Brain pericyte (primary cell): ENCODE data around the gene SERAC1.

ENCODE experiments used
- DNase-seq: peaks from one replicate; pipeline ENCODE4 v3.0.0-alpha.2; 2012; ENCODE audit warnings: low read depth, low spot score

Gene SERAC1

DNA sequence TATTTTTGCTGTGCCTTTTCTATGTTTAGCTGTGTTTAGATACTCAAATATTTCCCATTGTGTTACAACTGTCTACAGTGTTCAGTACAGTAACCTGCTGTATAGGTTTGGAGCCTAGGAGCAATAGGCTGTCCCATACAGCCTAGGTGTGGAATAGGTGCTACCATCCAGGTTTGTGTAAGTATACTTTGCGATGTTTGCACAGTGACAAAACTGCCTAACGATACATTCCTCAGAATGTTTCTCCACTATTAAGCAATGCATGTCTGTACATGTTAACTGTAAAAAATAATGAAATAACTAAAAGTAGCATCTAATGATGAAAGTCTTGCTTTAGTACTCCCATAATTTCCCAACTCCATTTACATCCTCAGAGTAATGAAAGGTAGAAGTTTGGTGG, 46.0 kb downstream of the SERAC1 start:
- no peak for DNase-seq

DNA sequence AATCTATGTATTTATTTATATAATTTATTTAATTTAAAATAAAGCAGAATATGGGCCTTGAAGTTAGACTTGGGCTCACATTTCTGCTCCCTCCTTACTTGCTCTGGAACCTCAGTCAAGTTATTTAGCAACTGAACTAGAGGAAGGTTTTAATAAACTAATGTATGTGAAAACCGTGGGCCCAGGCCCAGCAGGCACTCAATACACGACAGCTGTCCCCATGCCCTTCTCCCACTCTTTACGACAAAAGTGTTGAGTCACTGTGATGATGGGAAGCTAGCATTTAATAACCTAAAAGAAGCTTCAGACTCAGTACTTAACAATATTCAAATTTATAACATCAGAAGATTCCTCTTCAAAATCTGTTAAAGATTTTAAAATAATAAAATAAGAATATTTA, 46.7 kb downstream of the SERAC1 start:
- DNase-seq: no peak

DNA sequence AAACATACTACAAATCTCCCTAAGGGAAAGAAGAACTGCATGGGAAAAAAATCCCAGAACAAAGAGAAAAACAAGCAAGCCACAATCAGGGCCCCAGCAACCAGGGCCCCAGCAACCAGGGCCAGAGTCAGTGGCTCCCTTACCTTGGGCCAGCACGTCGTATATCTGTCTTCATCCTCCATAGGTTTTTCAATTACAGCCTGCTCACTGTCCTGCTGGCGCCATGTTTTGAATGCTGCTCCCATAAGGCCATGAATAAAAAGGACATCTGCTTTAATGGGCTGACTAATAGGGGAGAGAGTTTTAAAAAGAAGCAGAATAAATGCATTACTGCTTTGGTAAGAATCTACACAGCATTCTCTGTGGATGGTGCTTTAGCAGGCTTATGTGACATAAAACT, 49.2 kb downstream of the SERAC1 start:
- DNase-seq: no peak

DNA sequence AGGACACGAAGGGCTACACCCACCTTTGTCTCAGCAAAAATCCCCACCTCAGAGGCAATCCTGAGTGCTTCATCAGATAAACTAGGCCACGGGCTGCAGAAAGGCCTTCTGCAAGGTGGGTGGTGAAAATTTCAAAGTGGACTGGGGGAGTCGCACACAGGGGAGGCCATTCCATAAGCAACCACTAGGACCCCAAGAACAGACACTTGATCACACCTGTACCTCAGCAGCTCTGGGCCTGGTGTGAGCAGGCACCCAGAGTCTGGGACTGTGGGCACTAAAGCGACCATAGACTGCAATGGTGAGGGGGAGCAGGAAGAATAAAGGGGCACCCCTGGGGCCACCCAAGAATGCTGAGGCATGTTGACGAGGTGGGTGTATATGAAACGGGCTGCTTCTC, 52.6 kb downstream of the SERAC1 start:
- DNase-seq: no peak

DNA sequence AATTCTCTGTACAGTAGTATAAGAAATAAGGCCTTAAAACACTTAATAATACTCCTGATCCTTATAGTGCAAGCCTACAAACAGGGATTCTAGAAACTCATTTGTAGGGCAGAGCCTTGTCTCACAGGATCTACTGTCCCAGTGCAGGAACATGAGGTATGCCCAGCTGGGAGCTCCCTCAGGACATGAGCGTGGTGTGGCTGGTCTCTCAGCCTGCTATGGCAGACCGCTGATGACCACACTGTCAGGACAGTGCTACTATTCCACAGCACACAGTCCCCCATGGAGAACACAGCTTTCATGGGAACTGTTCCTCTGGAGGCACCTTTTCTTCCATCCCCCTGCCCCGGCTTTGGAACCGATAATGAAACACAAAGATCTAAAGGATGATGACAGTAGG, 53.0 kb downstream of the SERAC1 start:
- DNase-seq: no peak

DNA sequence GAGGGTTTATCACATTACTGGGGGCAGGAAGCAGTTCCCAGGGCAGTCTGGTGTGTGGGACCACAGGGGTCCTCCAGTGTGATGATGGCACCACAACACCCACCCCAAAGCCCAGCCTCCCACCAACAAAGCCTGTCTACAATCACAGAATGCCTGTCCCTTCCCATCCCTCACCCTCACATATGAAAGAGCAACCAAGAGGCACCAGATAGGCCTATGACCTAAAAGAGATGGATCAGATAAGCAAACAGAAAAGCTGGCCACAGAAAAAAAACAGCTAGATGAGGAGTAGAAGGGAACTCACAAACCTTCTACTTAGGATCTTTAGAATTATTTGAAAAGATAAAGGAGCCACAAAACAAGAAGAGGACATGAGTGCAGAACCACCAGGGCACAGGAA, 54.3 kb downstream of the SERAC1 start:
- no peak for DNase-seq

DNA sequence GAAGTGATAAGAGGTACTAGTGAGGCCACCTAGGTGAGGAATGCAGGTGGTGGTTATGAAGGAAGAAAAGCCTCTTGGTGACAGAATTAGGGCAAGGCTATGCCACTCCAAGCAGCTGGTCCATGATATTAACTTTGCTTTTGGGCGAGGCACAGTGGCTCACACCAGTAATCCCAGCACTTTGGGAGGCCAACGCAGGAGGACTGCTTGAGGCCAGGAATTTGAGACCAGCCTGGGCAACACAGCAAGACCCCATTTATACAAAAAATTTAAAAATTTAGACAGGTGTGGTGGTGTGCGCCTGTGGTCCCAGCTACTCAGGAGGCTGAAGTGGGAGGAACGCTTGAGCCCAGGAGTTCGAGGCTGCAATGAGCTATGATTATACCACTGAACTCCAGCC, 56.1 kb downstream of the SERAC1 start:
- no peak for DNase-seq

DNA sequence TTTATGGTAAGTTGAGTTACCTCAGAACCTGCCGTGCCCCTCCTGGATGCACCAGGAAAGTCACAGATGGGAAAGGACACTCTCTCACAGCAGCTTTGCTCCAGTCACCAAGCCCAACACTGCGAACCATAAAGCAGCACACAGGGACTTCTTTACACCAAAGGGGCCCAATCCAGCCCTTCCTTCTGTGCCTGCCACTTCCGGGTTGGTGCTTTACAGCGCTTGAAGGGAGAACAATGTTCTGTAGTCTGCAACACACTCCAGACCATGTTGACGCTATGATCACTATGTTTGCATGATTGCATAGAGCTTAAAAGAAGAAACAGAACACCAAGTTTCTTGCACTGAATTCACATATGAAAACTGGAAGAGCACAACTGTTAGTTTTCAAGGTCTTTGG, 57.1 kb downstream of the SERAC1 start:
- no peak for DNase-seq

DNA sequence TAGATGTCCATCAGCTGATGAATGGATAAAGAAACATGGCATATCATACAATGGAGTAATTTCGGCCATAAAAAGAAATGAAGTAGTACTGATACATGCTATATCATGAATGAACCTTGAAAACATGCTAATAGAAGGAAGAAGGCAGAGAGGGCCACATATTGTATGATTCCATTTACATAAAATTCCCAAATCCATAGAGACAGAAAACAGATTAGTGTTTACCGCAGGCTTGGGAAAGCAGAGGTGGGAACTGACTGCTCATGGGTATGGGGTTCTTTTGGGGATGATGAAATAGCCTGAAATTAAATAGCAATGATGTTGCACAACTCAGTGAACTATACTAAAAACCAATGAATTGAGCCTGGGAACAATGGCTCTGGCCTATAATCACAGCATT, 58.3 kb downstream of the SERAC1 start:
- DNase-seq: no peak

DNA sequence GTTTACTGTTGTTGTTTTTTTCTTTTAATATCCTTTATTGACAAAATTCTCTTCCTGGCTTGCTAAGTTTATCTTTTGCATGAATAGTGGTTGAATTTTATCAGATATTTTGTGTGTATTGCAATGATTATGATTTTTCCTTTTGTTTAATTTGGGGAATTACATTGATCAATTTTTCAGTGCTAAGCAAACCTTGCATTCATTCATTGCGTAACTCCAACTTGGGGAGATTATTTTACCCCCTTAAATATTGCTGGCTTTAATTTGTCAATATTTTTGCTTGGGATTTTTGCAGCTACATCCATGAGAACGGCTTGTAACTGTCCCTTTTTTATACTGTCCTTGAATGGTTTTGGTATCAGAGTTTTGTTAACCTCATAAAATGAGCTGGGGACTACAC, 63.4 kb downstream of the SERAC1 start:
- no peak for DNase-seq

DNA sequence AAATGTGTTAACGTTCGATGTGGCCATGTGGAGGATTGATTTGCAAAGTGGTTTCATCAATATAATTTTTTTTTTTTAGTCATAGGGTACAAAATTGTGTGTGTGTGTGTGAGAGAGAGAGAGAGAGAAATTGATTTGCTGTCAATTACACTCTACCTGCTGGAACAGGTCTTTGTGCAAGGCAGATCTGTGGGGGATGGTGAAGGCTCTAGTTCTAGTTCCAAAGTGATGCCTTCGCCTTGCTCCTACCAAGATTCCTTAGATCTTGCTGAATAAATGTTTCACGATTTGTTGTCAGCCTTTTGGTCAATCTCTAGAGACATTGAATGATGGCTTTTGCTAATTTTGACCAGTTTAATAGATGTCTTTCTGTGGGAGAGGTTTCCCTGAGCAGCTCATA, 64.8 kb downstream of the SERAC1 start:
- DNase-seq: no peak

DNA sequence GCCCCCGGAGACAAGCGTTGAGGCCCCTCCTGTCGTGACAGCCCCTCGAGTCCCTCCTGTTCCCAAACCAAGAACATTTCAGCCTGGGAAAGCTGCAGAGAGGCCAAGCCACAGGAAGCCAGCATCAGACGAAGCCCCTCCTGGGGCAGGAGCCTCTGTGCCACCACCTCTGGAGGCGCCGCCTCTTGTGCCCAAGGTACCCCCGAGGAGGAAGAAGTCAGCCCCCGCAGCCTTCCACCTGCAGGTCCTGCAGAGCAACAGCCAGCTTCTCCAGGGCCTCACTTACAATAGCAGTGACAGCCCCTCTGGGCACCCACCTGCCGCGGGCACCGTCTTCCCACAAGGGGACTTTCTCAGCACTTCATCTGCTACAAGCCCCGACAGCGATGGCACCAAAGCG, 72.4 kb downstream of the SERAC1 start:
- no peak for DNase-seq

DNA sequence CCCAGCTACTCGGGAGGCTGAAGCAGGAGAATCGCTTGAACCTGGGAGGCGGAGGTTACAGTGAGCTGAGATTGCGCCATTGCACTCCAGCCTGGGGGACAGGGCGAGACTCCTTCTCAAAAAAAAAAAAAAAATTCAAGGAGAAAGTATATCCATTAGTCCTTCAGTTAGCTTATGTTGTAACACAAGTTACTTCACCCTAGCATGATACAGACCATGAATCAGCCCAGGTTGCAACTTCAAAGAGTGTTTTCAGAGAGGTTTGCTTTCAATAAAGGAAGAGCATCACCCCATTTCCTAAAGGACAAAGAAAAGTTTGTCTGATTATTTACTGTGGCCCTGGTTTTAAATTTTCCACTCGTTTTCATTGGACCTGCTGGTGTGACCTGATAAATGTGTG, 73.0 kb downstream of the SERAC1 start:
- no peak for DNase-seq

DNA sequence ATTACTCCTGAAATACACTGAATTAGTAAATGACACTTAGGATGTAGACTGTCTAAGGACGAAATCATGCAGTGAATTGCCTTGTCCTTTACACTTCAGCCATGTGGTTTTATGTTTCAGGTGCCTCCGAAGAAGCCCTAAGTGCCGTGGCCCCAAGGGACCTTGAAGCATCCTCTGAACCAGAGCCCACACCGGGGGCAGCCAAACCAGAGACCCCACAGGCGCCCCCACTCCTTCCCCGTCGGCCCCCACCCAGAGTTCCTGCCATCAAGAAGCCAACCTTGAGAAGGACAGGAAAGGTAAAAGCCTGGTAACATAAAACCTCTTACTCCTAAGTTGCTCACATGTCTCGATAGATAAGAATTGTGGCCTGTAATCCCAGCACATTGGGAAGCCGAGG, 75.3 kb downstream of the SERAC1 start:
- DNase-seq: no peak

DNA sequence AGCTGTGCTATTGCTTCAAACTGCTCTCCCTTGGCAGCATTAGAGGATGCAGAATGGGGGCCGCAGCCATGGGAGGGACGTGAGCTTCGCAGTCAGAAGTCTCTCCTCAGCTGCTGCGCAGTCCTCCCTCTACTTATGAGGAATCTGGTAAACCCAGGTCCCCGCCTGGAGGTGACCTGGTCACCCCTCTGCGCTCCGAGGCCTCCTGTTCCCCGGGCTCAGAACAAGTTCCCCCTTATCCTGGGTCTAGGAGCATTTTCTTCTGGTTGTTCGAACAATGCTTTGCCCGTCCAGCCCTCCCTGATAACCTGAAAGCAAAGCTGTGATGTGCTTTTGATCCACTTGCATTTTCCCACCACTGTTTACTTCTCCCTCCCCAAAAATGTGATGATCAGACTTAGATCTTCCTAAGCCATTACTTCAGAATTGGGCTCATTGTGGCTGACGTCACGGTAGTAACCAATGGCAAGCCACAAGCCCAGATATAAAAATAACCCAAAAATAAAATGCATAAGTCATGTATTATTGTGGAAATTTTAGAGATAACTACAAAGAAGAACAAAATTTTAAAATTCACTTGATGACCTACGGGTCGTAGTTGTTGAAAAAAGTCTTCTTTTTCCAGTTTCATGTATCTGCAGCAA, 80.7 kb downstream of the SERAC1 start:
- DNase-seq: no peak

DNA sequence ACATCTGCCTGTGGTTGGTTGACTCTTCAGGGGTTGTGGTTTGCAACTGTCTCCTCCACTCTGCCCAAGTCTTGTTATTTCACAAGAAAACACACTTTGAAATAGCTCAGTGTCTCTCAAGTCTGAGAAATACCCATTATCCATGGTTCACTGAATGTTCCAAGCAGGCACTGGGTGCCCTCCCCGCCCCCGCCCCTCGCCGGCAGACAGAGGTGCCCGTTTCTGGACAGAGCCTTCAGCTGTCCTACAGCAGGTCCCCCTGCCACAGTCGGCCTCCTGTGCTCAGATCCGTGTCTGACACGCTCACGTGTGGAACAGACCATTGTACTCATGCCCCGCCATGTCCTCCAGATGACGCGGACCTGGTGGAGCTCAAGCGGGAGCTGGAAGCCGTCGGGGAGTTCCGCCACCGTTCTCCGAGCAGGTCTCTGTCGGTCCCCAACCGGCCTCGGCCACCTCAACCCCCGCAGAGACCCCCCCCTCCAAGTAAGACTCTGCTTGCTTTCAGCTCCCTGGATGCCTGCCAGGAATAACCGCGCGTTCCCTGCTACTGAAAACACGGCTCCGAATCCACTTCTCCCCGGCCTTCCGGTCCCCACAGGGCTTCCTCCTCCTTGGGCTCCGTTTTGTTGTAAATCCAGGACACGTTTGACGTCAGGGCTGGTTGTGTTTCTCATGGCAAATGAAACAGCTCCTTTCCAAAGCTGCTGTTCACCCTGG, 81.4 kb downstream of the SERAC1 start:
- peak; percentile 45 for DNase-seq

DNA sequence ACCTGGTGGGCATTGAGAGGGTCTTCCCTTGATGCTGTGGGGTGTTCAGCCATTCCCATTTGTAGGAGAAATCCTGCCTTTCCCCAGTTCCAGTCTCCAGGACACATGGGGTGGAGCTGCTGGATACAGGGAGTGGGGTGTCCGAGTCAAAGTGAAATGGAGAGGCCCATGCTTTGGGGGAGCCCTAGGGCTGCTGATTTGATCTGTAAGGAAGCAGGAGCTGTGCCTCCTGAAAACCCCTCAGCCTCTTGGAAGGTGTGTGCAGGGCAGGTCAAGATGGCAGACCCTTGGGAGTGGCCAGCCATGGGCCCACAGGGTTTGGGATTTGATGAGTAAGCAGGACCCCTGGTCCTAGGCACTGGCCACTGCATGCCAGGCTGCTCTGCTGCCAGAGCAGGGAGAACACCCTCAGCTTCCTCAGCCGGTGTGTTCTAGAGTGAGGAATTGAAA, 82.0 kb downstream of the SERAC1 start:
- no peak for DNase-seq

DNA sequence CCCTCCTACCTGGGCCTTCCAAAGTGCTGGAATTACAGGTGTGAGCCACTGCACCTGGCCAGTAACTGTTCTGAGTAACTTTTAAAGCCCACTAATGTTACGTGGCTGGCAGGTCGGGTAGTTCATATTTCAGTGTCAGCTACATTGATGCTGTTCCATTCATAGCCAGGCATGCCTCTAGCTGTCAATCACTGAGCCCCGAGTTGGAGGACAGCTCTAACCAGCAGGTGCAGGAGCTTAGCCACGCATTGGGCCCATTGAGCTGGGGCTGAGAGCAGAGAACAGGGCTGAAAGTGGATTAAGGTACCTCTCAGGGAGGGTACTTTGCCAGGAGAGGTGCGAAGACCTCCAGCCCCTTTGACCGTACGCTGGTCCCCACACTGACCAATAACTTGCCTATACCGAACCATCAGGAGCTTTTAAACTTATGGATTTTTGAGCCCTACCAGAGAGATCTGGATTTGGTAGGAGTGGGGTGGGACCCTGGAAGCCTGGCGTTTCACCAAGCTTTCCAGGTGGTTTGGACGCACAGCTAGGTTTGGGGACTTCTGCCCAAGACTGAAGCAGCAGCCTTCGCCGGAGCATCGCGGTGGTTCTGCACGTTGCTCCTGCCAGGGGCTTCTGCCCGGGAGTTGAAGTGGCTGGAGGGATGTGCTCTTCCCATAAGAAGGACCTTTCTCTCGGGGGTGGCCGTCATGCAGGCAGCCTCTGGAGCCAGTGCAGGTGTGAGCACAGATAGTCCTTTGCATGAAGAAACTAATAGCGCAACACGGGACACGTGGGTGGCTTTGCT, 82.6 kb downstream of the SERAC1 start:
- no peak for DNase-seq

DNA sequence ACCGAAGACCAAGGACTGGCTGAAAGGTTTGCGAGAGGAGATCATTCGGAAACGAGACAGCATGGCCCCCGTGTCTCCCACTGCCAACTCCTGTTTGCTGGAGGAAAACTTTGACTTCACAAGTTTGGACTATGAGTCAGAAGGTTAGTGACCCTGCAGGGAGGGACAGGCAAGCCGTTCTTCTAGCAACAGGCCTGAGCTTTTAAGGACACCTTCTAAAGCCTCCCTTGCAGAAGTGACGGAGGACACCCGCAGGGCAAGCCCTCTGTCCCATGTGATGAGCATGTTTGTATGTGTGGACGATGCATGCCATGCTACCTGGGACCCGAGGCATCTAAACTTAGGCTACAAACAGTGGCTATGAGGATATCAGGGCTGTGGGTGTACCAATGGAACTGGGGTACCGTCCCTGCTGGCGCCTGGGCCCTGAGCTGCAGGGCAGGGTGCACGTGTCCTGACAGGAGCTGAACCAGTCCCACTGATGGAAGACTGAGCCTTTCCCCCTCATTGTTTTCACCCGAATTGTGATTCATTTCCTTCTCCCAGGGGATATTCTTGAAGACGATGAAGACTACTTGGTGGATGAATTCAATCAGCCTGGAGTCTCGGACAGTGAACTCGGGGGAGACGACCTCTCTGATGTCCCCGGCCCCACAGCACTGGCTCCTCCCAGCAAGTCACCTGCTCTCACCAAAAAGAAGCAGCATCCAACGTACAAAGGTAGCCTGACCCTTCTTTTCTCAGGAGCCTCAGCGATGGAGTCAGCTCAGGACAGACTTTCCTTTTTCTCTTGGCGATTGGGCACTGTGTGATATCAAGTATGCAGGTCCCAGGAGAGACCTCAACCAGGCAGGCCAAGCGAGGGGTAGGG, 84.4 kb downstream of the SERAC1 start:
- DNase-seq: no peak

DNA sequence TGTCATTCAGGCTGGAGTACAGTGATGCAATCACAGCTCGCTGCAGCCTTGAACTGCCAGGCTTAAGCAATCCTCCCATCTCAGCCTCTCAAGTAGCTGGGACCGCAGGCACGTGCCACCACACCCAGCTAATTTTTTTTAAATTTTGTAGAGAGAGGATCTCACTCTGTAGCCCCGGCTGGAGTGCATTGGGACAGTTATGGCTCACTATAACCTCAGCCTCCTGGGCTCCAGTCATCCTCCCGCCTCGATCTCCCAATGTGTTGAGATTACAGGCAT, 86.5 kb downstream of the SERAC1 start:
- DNase-seq: no peak

DNA sequence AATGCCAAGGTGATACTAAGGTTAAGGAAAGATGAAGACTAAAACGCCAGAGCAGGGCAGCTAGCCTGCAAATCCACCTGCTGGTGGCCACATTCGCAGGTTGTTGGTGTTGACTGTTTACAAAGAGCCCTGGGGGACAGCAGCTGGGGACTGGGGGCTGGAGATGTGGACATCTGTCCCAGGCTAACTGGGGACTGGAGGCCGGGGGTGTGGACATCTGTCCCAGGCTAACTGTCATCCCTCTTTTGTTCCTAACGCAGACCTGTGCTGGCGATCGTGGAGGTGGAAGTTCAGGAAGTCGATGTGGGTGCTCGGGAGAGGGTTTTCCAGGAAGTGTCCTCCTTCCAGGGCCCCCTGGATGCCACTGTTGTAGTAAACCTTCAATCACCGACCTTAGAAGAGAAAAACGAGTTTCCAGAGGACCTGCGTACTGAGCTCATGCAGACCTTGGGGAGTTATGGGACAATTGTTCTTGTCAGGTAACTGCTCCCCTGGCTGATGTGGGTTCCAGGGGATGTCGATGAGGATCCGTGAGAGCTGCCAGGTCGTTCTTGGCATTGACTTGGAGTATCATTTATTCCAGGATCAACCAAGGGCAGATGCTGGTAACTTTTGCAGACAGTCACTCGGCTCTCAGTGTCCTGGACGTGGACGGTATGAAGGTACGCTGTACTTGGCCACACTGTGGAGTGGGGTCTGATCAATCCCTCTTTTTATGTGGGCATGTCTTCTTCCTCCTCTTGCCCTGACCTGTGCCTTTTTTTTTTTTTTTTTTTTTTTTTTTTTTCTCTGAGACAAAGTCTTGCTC, 87.0 kb downstream of the SERAC1 start:
- no peak for DNase-seq
